SK-N-SH treated with all-trans-retinoic acid at 6 μM for 48 hours (cell line): ENCODE data around the gene HHIPL1.

Source experiments
- ATAC-seq: fragments of 200-7000 bp; cut with Tn5 transposase; 3 replicates; pipeline ENCODE4 v1.9.1; 2020; ENCODE audit warnings: mild to moderate bottlenecking, moderate library complexity
- ARNTL ChIP-seq: fragments of 450-650 bp; formaldehyde crosslinking; IDR thresholded peaks from 2 replicates; pipeline ENCODE4 v1.5.0; 2020; ENCODE audit warnings: low read depth, mild to moderate bottlenecking, moderate library complexity, borderline replicate concordance
- CREB5 ChIP-seq: fragments of 250-450 bp; sonication (Bioruptor Pico); IDR thresholded peaks from 2 replicates; pipeline ENCODE4 v1.5.1; 2020; ENCODE audit warnings: low read depth, mild to moderate bottlenecking, moderate library complexity
- CSDC2 ChIP-seq: fragments of 250-450 bp; sonication (Bioruptor Pico); IDR thresholded peaks from 2 replicates; pipeline ENCODE4 v1.5.0; 2020; ENCODE audit warnings: mild to moderate bottlenecking, moderate library complexity
- CSRNP3 ChIP-seq: fragments of 250-450 bp; sonication (Bioruptor Pico); IDR thresholded peaks from 2 replicates; pipeline ENCODE4 v1.5.1; 2021; ENCODE audit warnings: mild to moderate bottlenecking, moderate library complexity
- GLIS3 ChIP-seq: fragments of 250-450 bp; sonication (Bioruptor Pico); IDR thresholded peaks from 2 replicates; pipeline ENCODE4 v1.5.0; 2020; ENCODE audit warnings: mild to moderate bottlenecking, moderate library complexity
- ISL1 ChIP-seq: fragments of 250-450 bp; sonication (Bioruptor Pico); IDR thresholded peaks from 2 replicates; pipeline ENCODE4 v2.1.2; 2022; ENCODE audit warnings: mild to moderate bottlenecking, moderate library complexity
- PATZ1 ChIP-seq: fragments of 250-450 bp; sonication (Bioruptor Pico); IDR thresholded peaks from 2 replicates; pipeline ENCODE4 v1.8.0; 2020; ENCODE audit warnings: mild to moderate bottlenecking, moderate library complexity, borderline replicate concordance
- PPARA ChIP-seq: fragments of 250-450 bp; sonication (Bioruptor Pico); IDR thresholded peaks from 2 replicates; pipeline ENCODE4 v1.5.0; 2020; ENCODE audit warnings: mild to moderate bottlenecking, borderline replicate concordance
- RARB ChIP-seq: fragments of 250-450 bp; sonication (Bioruptor Pico); IDR thresholded peaks from 2 replicates; pipeline ENCODE4 v1.8.0; 2021; ENCODE audit warnings: mild to moderate bottlenecking, moderate library complexity
- SNAI2 ChIP-seq: fragments of 250-450 bp; sonication (Bioruptor Pico); IDR thresholded peaks from 2 replicates; pipeline ENCODE4 v1.5.0; 2020; ENCODE audit warnings: mild to moderate bottlenecking, moderate library complexity
- TOX ChIP-seq: fragments of 250-450 bp; sonication (Bioruptor Pico); IDR thresholded peaks from 2 replicates; pipeline ENCODE4 v1.8.0; 2021; ENCODE audit warnings: mild to moderate bottlenecking, moderate library complexity, borderline replicate concordance
- TSHZ2 ChIP-seq: fragments of 250-450 bp; sonication (Bioruptor Pico); IDR thresholded peaks from 2 replicates; pipeline ENCODE4 v1.5.0; 2020; ENCODE audit warnings: mild to moderate bottlenecking, moderate library complexity
- ZC3H10 ChIP-seq: fragments of 250-450 bp; sonication (Bioruptor Pico); IDR thresholded peaks from 2 replicates; pipeline ENCODE4 v1.5.1; 2021; ENCODE audit warnings: mild to moderate bottlenecking, moderate library complexity
- ZFP3 ChIP-seq: fragments of 250-450 bp; sonication (Bioruptor Pico); IDR thresholded peaks from 2 replicates; pipeline ENCODE4 v1.5.0; 2020; ENCODE audit warnings: mild to moderate bottlenecking, moderate library complexity
- ZFP30 ChIP-seq: fragments of 450-650 bp; formaldehyde crosslinking; IDR thresholded peaks from 2 replicates; pipeline ENCODE4 v1.5.0; 2022; ENCODE audit warnings: mild to moderate bottlenecking, moderate library complexity
- ZNF565 ChIP-seq: fragments of 450-650 bp; formaldehyde crosslinking; conservative IDR thresholded peaks from 2 replicates; pipeline ENCODE4 v1.5.0; 2020; ENCODE audit warnings: low read depth, mild to moderate bottlenecking, moderate library complexity
- ZNF70 ChIP-seq: fragments of 450-650 bp; formaldehyde crosslinking; IDR thresholded peaks from 2 replicates; pipeline ENCODE4 v1.5.0; 2020; ENCODE audit warnings: mild to moderate bottlenecking, moderate library complexity
- ZNF8 ChIP-seq: fragments of 450-650 bp; formaldehyde crosslinking; IDR thresholded peaks from 2 replicates; pipeline ENCODE4 v1.5.0; 2020; ENCODE audit warnings: mild to moderate bottlenecking, moderate library complexity

Gene HHIPL1

GRCh38 chr14:99720941-99721791, 76.2 kb downstream of the HHIPL1 start (continued):
- TF ChIP-seq CSDC2 (CRISPR knock-in tag), result no peak
- no peak for TF ChIP-seq ZNF70 (CRISPR knock-in tag)
- TF ChIP-seq, all 23 proteins: peak for 0

GRCh38 chr14:99721792-99722516, 77.0 kb downstream of the HHIPL1 start:
- TF ChIP-seq RARB (CRISPR knock-in tag) (no peak), TSHZ2 (CRISPR knock-in tag) (no peak), CSRNP3 (CRISPR knock-in tag) (no peak), PPARA (no peak), ZNF565 (CRISPR knock-in tag) (no peak), GLIS3 (CRISPR knock-in tag) (no peak), ZC3H10 (CRISPR knock-in tag) (no peak), CSDC2 (CRISPR knock-in tag) (no peak), ARNTL (CRISPR knock-in tag) (no peak), ZFP3 (CRISPR knock-in tag) (no peak), PATZ1 (no peak), ISL1 (CRISPR knock-in tag) (no peak), ZFP30 (CRISPR knock-in tag) (no peak), CREB5 (CRISPR knock-in tag) (no peak), ZNF8 (CRISPR knock-in tag) (no peak), TOX (CRISPR knock-in tag) (no peak)
- ATAC-seq, result no peak

GRCh38 chr14:99722741-99723140, 77.8 kb downstream of the HHIPL1 start:
- no peak for ATAC-seq
- no peak for TF ChIP-seq SNAI2 (CRISPR knock-in tag)
- TF ChIP-seq CSRNP3 (CRISPR knock-in tag), result no peak
- TF ChIP-seq PPARA, result no peak
